NCI-H345 (cell line): ENCODE measurements around the gene KRTAP20-1.

Source experiments
- DNase-seq: peaks from one replicate; lab custom pipeline; 2025; lab: John Stamatoyannopoulos, UW

KRTAP20-1 gene

DNA sequence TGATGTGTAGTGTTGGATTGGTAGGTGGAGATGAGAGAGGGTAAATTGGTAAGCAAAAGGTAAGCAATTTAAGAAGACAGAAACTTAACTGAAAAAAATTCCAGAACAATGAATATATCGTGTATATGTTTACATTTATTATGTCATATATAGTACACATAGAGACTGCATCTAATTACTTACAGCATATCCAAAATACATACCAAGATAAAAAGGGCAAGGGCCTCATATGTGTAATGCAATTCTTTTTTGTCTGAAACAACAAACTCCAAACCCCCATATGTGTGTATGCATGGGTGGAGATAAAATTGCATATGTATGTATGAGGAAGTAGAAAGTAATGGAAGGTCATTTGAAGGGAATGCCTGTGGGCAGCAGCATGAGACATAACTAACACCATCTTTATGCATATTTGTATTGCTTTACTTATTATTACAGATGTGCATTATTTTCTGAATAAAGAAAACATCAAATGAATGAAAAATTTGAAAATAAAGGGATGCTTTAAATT is 30.7 kb downstream of the KRTAP20-1 start:
- DNase-seq, result no peak

DNA sequence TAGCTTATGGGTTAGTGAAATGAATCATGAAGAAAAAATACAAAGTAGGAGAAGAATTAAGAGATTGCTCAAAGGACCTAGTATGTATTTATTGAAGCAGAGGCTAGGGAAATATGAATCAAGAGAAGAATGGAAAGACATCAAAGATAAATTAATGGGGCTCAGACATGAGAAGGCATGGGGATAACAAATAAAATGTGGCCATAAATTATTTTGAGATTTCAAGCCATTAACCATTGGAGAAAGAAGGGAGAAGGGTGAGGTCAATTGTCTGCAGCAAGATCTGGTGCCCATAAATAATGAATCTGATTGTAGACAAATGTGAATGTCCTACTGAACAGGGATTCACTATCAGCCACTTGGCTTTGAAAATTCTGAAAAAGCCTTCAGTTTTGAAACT is 36.7 kb downstream of the KRTAP20-1 start:
- no peak for DNase-seq
